Activated T-helper 1 cell treated with anti-CD3 and anti-CD28 coated beads, Interleukin-12 subunit alpha, Interleukin-12 subunit beta, Interleukin-2, Interleukin-4 antibody, amounts not matched to agents 30 ng/mL and 10 ng/mL and 1 ng/mL, durations not matched to agents 14 hours and 24 hours and 36 hours (primary cell): Measurements from ENCODE around the gene UGT2B11. TPM values are rescaled to one million over a fixed set of nuclear protein-coding genes. Genes with fewer than 3 reads are reported as not detected.

Experiments used
- DNase-seq: peaks from one replicate; pipeline ENCODE4 v3.0.0; 2021; ENCODE audit warnings: low spot score
- H3K27ac Mint-ChIP-seq: one replicate; pipeline ENCODE4 v1.8.0; 2021; ENCODE audit warnings: mild to moderate bottlenecking, mixed read lengths
- H3K27me3 Mint-ChIP-seq: one replicate; pipeline ENCODE4 v1.8.0; 2022; ENCODE audit warnings: mild to moderate bottlenecking, moderate library complexity, mixed read lengths; ENCODE audit not compliant: insufficient read depth
- H3K36me3 Mint-ChIP-seq: one replicate; pipeline ENCODE4 v1.8.0; 2021; ENCODE audit warnings: low read depth, mixed read lengths
- H3K4me1 Mint-ChIP-seq: one replicate; pipeline ENCODE4 v1.8.0; 2021; ENCODE audit warnings: low read depth, mixed read lengths
- H3K4me3 Mint-ChIP-seq: one replicate; pipeline ENCODE4 v1.8.0; 2021; ENCODE audit warnings: mild to moderate bottlenecking, moderate library complexity, mixed read lengths
- H3K9me3 Mint-ChIP-seq: one replicate; pipeline ENCODE4 v1.8.0; 2021; ENCODE audit warnings: mixed read lengths
- intact Hi-C: fragments of 100-400 bp; cut with micrococcal nuclease; formaldehyde crosslinking; loops from one replicate; pipeline ENCODE4 v1.15.1; 2024
- total RNA-seq: library from RNA; stranded (reverse); gene quantifications from 2 replicates; pipeline ENCODE4 v1.2.3, GENCODE V29; 2022

UGT2B11 gene
- total RNA-seq, 1 donor from 2014 or later = not detected

GRCh38 chr4:69154021-69154420 lies 60.5 kb downstream of the UGT2B11 start:
- no peaks in the 10 kb centered on the region for H3K9me3 Mint-ChIP-seq
- H3K36me3 Mint-ChIP-seq = no peaks in the 10 kb centered on the region
- H3K4me1 Mint-ChIP-seq = no peaks in the 10 kb centered on the region
- no peak overlapping the region for H3K27ac Mint-ChIP-seq
- intact Hi-C loops = no loop called here
- no peak for DNase-seq
- no peak overlapping the region for H3K4me3 Mint-ChIP-seq
- no peaks in the 10 kb centered on the region for H3K27me3 Mint-ChIP-seq

Other genes starting within 250 kb of the UGT2B11 start
- gene UGT2B7, start 118.3 kb downstream of the UGT2B11 start, total RNA-seq = not detected in 2 replicates
- gene UGT2B28, start 65.7 kb upstream of the UGT2B11 start, total RNA-seq = not detected in 2 replicates